ENCODE measurements around the gene RBM23. TPM values are rescaled to one million over a fixed set of nuclear protein-coding genes. Genes with fewer than 3 reads are reported as not detected.
"Not testable (repeated sequence)": the region's sequence is repeated elsewhere in the genome, so short reads cannot be mapped to it uniquely, and the experiment has no call there.

The RBM23 gene
- total and polyA plus RNA-seq, 4 donors = 27.7 to 104 (median 71.7) TPM

DNA sequence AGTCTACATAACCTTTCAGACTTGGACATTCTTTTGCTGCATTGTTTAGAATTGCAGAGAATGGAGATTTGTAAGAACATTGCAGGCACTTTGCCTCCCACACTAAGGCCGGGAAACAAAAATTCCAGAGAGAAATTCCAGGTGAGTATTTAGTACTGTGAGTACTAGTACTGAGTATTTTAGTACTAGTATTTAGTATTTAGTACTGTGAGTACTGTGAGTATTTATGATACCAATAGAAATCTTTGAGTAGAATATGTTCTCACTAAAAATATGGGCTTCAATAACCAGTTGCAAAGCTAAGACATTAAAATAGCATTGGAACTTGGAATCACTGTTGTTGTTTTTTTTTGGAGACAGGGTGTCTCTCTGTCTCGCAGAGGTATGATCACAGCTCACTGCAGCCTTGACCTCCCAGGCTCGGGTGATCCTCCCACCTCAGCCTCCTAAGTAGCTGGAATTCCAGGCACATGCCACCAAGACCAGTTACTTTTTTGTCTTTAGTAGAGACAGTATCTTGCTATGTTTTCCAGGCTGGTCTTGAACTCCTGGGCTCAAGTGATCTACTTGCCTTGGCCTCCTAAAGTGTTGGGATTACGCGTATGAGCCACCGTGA is 43.2 kb upstream of the RBM23 start:
- Histone ChIP-seq H3K36me3 (ENCODE audit: control insufficient read depth in 4 of 4, insufficient read depth in 4 of 4, low read length in 4 of 4) (no peaks in the 10 kb centered on the region), H3K9me3 (ENCODE audit: control insufficient read depth in 4 of 4, insufficient read depth in 3 of 4, low read length in 3 of 4) (no peaks in the 10 kb centered on the region), H3K4me3 (no peak overlapping the region), H3K27ac (ENCODE audit: low read depth in 1 of 2, low read length in 1 of 2) (no peak overlapping the region), H3K27me3 (ENCODE audit: control insufficient read depth in 3 of 3, insufficient read depth in 3 of 3, low read length in 2 of 3) (no peaks in the 10 kb centered on the region), H3K9ac (ENCODE audit: insufficient read depth in 1 of 2, low read length in 2 of 2) (no peak overlapping the region), H3K4me1 (ENCODE audit: control insufficient read depth in 5 of 5, insufficient read depth in 5 of 5, low read length in 5 of 5) (no peaks in the 10 kb centered on the region)
- ATAC-seq (ENCODE audit: insufficient read depth, low FRiP score) (no peak), DNase-seq (no peak)
- TF ChIP-seq, protein P1, sequence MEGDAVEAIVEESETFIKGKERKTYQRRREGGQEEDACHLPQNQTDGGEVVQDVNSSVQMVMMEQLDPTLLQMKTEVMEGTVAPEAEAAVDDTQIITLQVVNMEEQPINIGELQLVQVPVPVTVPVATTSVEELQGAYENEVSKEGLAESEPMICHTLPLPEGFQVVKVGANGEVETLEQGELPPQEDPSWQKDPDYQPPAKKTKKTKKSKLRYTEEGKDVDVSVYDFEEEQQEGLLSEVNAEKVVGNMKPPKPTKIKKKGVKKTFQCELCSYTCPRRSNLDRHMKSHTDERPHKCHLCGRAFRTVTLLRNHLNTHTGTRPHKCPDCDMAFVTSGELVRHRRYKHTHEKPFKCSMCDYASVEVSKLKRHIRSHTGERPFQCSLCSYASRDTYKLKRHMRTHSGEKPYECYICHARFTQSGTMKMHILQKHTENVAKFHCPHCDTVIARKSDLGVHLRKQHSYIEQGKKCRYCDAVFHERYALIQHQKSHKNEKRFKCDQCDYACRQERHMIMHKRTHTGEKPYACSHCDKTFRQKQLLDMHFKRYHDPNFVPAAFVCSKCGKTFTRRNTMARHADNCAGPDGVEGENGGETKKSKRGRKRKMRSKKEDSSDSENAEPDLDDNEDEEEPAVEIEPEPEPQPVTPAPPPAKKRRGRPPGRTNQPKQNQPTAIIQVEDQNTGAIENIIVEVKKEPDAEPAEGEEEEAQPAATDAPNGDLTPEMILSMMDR (IDR thresholded peaks at IDR 0.05; ENCODE audit: control extremely low read depth, extremely low read depth) = no peak
- WGBS, 2 donors = 97% methylated on average over 6 of the region's 6 CpGs

DNA sequence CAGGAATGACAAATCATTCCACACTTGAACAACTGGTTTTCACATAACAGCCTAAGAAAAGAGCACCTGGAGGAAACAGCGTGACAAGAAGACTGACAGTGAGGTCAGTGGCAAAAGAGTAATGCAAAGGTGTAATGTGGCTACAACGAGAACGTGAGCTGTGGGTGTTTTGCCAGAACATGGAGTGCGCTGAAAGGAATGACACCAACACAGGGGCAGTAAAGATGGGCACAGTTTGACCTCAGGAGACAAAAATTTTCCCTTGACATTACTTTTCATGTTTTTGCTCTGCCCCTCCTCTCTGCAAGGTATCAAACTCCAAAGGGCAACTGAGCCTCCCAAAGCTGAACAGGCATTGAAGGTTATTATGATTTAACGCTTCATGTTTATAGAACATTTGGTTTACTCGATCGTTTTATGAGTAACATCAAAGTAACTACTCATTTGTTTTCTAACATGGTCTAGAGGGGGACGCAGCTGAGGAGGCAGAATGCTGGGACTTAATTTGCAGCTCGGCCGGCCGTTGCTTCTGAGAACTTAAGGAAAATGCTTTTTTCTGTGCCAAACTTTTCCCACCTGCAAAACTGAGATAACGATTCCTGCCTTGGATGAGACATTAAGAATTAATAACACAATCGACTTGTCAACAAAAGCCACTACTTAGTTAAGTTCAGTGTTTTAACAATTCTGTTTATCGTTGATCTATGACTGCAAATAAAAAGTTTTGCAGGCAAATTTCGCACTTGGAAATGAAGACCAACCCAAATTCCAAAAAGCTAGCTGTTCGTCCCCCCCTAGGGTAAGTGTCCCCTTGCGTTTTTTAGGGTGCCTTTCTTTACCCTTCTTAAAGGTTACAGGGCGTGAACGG is 37.0 kb upstream of the RBM23 start:
- TF ChIP-seq, protein P1 (IDR thresholded peaks at IDR 0.05; ENCODE audit: control extremely low read depth, extremely low read depth) = no peak
- DNase-seq (peak in 2 of 3 donors; percentile 31 to 43), ATAC-seq (ENCODE audit: insufficient read depth, low FRiP score) (no peak)
- H3K9me3 ChIP-seq (ENCODE audit: control insufficient read depth in 4 of 4, insufficient read depth in 3 of 4, low read length in 3 of 4) = no peaks in the 10 kb centered on the region
- peak overlapping the region; percentile 97 to 98 for H3K27ac ChIP-seq (ENCODE audit: low read depth in 1 of 2, low read length in 1 of 2)
- peaks cover 4 to 5% (median 5%) of the 10 kb centered on the region in 4 donors for H3K36me3 ChIP-seq (ENCODE audit: control insufficient read depth in 4 of 4, insufficient read depth in 4 of 4, low read length in 4 of 4)
- peak overlapping the region; percentile 52 to 72 for H3K9ac ChIP-seq (ENCODE audit: insufficient read depth in 1 of 2, low read length in 2 of 2)
- peaks cover 0 to 12% (median 4%) of the 10 kb centered on the region in 5 donors for H3K4me1 ChIP-seq (ENCODE audit: control insufficient read depth in 5 of 5, insufficient read depth in 5 of 5, low read length in 5 of 5)
- H3K27me3 ChIP-seq (ENCODE audit: control insufficient read depth in 3 of 3, insufficient read depth in 3 of 3, low read length in 2 of 3) = no peaks in the 10 kb centered on the region
- WGBS, 2 donors = 25 to 28% methylated on average over 19 of the region's 19 CpGs
- H3K4me3 ChIP-seq = peak overlapping the region; percentile 53

DNA sequence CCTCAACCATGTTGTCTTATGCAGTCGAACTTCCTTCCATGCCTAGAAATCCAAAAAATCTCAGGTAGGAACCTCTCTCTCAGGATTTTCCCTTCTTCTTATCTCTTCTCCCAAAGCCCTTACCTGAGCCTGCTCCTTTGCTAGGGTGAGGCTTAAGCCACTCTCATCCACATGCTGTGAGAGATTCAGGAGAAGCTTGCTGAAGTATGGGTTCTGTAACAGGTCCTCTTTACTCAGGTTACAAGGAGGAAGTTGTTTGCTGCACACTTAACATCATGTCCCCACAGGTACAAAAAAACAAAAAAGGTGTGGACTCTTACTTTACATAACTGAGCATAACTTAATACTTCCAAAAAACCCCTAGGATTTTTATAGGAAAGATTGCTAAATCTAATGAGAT is 33.5 kb upstream of the RBM23 start:
- TF ChIP-seq, protein P1 (IDR thresholded peaks at IDR 0.05; ENCODE audit: control extremely low read depth, extremely low read depth) = no peak
- 81 to 84% methylated on average over 1 of the region's 1 CpG for WGBS, 2 donors
- Histone ChIP-seq H3K4me1 (ENCODE audit: control insufficient read depth in 5 of 5, insufficient read depth in 5 of 5, low read length in 5 of 5) (peaks cover 0 to 12% (median 4%) of the 10 kb centered on the region in 5 donors), H3K27me3 (ENCODE audit: control insufficient read depth in 3 of 3, insufficient read depth in 3 of 3, low read length in 2 of 3) (no peaks in the 10 kb centered on the region), H3K27ac (ENCODE audit: low read depth in 1 of 2, low read length in 1 of 2) (peak overlapping the region in 1 of 2 donors; percentile 79), H3K9ac (ENCODE audit: insufficient read depth in 1 of 2, low read length in 2 of 2) (no peak overlapping the region), H3K4me3 (no peak overlapping the region), H3K9me3 (ENCODE audit: control insufficient read depth in 4 of 4, insufficient read depth in 3 of 4, low read length in 3 of 4) (no peaks in the 10 kb centered on the region), H3K36me3 (ENCODE audit: control insufficient read depth in 4 of 4, insufficient read depth in 4 of 4, low read length in 4 of 4) (peaks cover 4 to 17% (median 8%) of the 10 kb centered on the region in 4 donors)
- DNase-seq = no peak
- ATAC-seq (ENCODE audit: insufficient read depth, low FRiP score) = no peak

DNA sequence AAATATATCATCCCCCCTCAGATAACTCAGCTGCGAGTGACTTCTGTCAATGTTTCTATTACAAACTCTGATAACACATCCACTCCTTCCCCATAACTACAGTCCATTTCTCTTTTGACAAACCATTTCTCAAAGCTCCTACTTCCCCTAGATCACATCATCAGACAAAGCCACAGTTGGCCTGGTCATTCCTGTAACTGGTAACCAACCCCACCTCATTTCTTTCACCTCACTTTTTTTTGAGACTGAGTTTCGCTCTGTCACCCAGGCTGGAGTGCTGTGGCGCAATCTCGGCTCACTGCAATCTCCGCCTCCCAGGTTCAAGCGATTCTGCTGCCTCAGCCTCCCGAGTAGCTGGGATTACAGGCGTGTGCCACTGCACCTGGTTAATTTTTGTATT is 32.8 kb upstream of the RBM23 start:
- H3K27ac ChIP-seq (ENCODE audit: low read depth in 1 of 2, low read length in 1 of 2) = peak overlapping the region in 1 of 2 donors; percentile 79
- peaks cover 4 to 21% (median 10%) of the 10 kb centered on the region in 4 donors for H3K36me3 ChIP-seq (ENCODE audit: control insufficient read depth in 4 of 4, insufficient read depth in 4 of 4, low read length in 4 of 4)
- not testable (repeated sequence) for H3K9me3 ChIP-seq (ENCODE audit: control insufficient read depth in 4 of 4, insufficient read depth in 3 of 4, low read length in 3 of 4); H3K27me3 ChIP-seq (ENCODE audit: control insufficient read depth in 3 of 3, insufficient read depth in 3 of 3, low read length in 2 of 3); H3K4me3 ChIP-seq; H3K9ac ChIP-seq (ENCODE audit: insufficient read depth in 1 of 2, low read length in 2 of 2); DNase-seq
- ATAC-seq (ENCODE audit: insufficient read depth, low FRiP score) = peak; percentile 43
- 36 to 63% methylated on average over 8 of the region's 8 CpGs for WGBS, 2 donors
- H3K4me1 ChIP-seq (ENCODE audit: control insufficient read depth in 5 of 5, insufficient read depth in 5 of 5, low read length in 5 of 5) = peaks cover 0 to 12% (median 4%) of the 10 kb centered on the region in 5 donors
